Activated naive CD8-positive, alpha-beta T cell treated with anti-CD3 and anti-CD28 coated beads for 36 hours (primary cell): Measurements from ENCODE around the gene MACROD2. TPM values are rescaled to one million over a fixed set of nuclear protein-coding genes. Genes with fewer than 3 reads are reported as not detected.

Source experiments
- DNase-seq: peaks from one replicate; pipeline ENCODE4 v3.0.0; 2021
- H3K27ac Mint-ChIP-seq: one replicate; pipeline ENCODE4 v1.8.0; 2022; ENCODE audit warnings: mild to moderate bottlenecking, moderate library complexity, mixed read lengths
- H3K27me3 Mint-ChIP-seq: one replicate; pipeline ENCODE4 v1.8.0; 2022; ENCODE audit warnings: mild to moderate bottlenecking, mixed read lengths
- H3K36me3 Mint-ChIP-seq: one replicate; pipeline ENCODE4 v1.8.0; 2021; ENCODE audit warnings: mild to moderate bottlenecking, mixed read lengths
- H3K4me1 Mint-ChIP-seq: one replicate; pipeline ENCODE4 v1.8.0; 2021; ENCODE audit warnings: mixed read lengths
- H3K4me3 Mint-ChIP-seq: one replicate; pipeline ENCODE4 v1.8.0; 2022; ENCODE audit warnings: mild to moderate bottlenecking, moderate library complexity, mixed read lengths
- H3K9me3 Mint-ChIP-seq: one replicate; pipeline ENCODE4 v1.8.0; 2022; ENCODE audit warnings: mixed read lengths
- total RNA-seq, 2 experiments: library from RNA; stranded (reverse); gene quantifications; one replicate each; pipeline ENCODE4 v1.2.3, GENCODE V29; 2021

The MACROD2 gene
- total RNA-seq, 2 experiments from 2014 or later: 0.12 to 0.14 TPM

DNA sequence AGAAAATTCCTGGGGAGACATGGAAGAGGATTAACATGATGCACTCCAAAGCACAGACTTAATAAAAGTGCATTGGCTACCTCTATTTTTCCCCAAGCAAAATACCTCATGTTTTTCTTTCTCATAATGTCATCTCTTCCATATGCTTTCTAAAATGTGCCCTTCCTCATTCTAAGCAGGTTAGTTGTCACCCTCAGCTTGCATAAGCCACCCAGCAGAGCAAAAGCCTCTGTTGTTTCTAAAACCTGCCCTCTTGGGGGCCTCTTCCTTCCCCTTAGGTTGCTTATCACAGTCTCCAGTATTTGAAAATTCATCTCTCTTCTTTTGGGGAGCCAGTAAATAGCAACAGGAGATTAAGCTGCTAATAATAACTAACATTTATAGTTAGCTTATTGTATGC, 525.7 kb downstream of the MACROD2 start:
- no peaks in the 10 kb centered on the region for H3K36me3 Mint-ChIP-seq
- H3K4me1 Mint-ChIP-seq: no peaks in the 10 kb centered on the region
- H3K4me3 Mint-ChIP-seq: no peak overlapping the region
- no peaks in the 10 kb centered on the region for H3K27me3 Mint-ChIP-seq
- no peak for DNase-seq
- H3K27ac Mint-ChIP-seq: no peak overlapping the region
- H3K9me3 Mint-ChIP-seq: peaks cover 4% of the 10 kb centered on the region

GRCh38 chr20:14521436-14521835, 526.1 kb downstream of the MACROD2 start:
- Mint-ChIP-seq H3K27me3 (no peaks in the 10 kb centered on the region), H3K4me1 (no peaks in the 10 kb centered on the region), H3K4me3 (no peak overlapping the region), H3K27ac (no peak overlapping the region), H3K36me3 (no peaks in the 10 kb centered on the region), H3K9me3 (peaks cover 4% of the 10 kb centered on the region)
- no peak for DNase-seq

- no peak for DNase-seq
- Mint-ChIP-seq H3K9me3 (peaks cover 2% of the 10 kb centered on the region), H3K4me1 (no peaks in the 10 kb centered on the region), H3K27ac (no peak overlapping the region), H3K4me3 (no peak overlapping the region), H3K27me3 (no peaks in the 10 kb centered on the region), H3K36me3 (no peaks in the 10 kb centered on the region)
Measured at GRCh38 chr20:14522595-14522994, 527.3 kb downstream of the MACROD2 start.

GRCh38 chr20:14523090-14523489, 527.8 kb downstream of the MACROD2 start:
- Mint-ChIP-seq H3K27me3 (no peaks in the 10 kb centered on the region), H3K9me3 (peaks cover 2% of the 10 kb centered on the region), H3K36me3 (no peaks in the 10 kb centered on the region), H3K4me1 (no peaks in the 10 kb centered on the region), H3K27ac (no peak overlapping the region), H3K4me3 (no peak overlapping the region)
- no peak for DNase-seq

DNA sequence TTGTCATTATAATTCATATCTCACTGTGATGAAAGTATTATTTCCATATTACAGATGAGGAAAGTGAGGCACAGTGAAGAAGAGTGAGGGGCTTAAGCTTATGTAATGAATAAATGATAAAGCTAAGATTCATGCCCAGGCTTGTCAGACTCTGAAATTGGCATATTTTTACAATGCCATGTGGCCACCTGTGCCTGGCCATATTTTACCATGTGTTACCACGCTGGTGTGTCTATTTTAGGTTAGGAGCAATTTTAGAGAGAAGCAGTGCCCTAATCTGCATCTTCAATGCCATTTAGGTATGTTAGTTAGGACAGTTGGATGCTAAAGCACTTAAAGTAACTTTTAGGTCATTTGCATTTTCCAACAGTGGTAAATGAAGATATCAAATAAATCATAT, 530.1 kb downstream of the MACROD2 start:
- Mint-ChIP-seq H3K27me3 (no peaks in the 10 kb centered on the region), H3K4me3 (no peak overlapping the region), H3K4me1 (no peaks in the 10 kb centered on the region), H3K36me3 (no peaks in the 10 kb centered on the region), H3K9me3 (peaks cover 5% of the 10 kb centered on the region), H3K27ac (no peak overlapping the region)
- no peak for DNase-seq

DNA sequence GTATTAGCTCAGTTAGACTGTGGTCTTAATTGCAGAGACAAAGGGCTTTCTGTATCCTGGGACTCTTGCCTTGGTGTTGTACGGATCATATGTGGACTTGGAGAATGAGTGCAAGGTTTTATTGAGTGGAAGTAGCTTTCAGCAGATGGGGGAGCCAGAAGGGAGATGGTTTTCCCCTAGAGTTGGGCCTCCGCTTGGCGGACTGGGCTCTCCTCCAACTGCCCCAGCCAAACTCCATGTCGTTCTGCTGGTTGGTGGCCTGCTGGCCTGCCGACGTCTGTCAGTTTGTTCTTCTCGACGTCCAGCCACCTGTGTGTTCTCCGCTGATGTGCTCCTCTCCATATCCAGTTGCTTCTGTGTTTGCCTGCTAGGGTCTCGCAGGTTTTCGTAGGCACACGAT, 531.6 kb downstream of the MACROD2 start:
- Mint-ChIP-seq H3K4me1 (no peaks in the 10 kb centered on the region), H3K36me3 (no peaks in the 10 kb centered on the region), H3K4me3 (no peak overlapping the region), H3K27ac (no peak overlapping the region), H3K9me3 (peaks cover 5% of the 10 kb centered on the region), H3K27me3 (no peaks in the 10 kb centered on the region)
- no peak for DNase-seq

DNA sequence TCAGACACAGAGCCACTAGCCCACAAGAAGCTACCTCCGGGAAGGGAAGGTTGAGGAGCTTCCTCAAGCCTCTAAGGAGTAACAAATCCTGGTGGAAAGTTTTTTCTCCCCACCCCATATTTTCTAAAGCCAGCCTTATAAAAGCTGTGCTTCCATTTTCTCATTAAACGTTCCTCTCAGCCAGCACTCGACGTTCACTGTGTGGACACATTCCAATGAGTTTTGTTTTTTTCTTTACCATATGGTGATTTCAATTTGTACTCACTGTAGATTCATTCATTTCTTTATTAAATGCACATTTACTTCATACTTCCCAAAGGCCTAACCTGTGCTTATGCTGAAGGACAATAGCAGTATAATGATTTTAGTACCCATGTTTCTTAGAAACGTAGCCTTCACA, 536.5 kb downstream of the MACROD2 start:
- Mint-ChIP-seq H3K9me3 (peaks cover 3% of the 10 kb centered on the region), H3K36me3 (no peaks in the 10 kb centered on the region), H3K27ac (no peak overlapping the region), H3K4me3 (no peak overlapping the region), H3K27me3 (no peaks in the 10 kb centered on the region), H3K4me1 (no peaks in the 10 kb centered on the region)
- no peak for DNase-seq

DNA sequence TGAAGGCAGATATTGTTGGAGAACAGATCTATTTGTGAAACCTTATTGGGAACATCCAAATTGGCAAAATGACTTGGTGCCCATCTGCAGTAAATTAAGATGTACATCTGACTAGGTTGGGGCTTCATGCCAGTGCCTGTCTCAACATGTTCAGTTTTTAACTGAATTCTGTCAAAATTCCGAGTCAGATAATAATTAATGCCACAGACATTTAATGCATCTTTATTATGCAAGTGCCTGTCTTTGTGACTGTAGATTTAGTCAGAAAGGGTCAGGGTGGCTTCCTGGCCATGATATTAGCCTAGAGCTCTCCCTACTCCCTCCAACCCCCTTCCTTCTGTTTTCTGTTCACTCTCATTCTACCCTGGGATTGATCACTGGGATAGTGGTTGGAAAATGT, 541.4 kb downstream of the MACROD2 start:
- Mint-ChIP-seq H3K9me3 (peaks cover 2% of the 10 kb centered on the region), H3K4me1 (no peaks in the 10 kb centered on the region), H3K27me3 (no peaks in the 10 kb centered on the region), H3K4me3 (no peak overlapping the region), H3K27ac (no peak overlapping the region), H3K36me3 (no peaks in the 10 kb centered on the region)
- DNase-seq: no peak

DNA sequence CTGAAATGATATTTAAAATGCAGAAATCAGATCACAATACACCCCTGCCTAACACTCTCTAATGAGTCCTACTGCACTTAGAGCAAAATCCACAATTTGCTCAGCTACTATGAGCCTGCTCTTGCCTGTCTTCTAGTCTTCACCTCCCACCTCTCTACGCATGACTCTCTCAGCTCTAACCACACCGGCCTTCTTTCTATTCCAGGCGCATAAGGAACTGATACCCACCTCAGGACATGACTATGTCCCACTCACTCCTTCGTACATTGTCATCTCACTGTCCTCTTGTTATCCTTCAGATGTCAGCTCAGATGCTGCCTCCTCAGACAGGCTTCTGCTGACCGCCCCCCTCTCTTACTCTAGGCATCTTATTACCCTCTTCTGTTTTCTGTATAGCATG, 543.1 kb downstream of the MACROD2 start:
- Mint-ChIP-seq H3K9me3 (peaks cover 2% of the 10 kb centered on the region), H3K27me3 (no peaks in the 10 kb centered on the region), H3K4me3 (no peak overlapping the region), H3K36me3 (no peaks in the 10 kb centered on the region), H3K4me1 (no peaks in the 10 kb centered on the region), H3K27ac (no peak overlapping the region)
- no peak for DNase-seq

- Mint-ChIP-seq H3K27me3 (no peaks in the 10 kb centered on the region), H3K4me3 (no peak overlapping the region), H3K36me3 (no peaks in the 10 kb centered on the region), H3K9me3 (no peaks in the 10 kb centered on the region), H3K4me1 (no peaks in the 10 kb centered on the region), H3K27ac (no peak overlapping the region)
- DNase-seq: no peak
Measured at GRCh38 chr20:14543040-14543439, 547.7 kb downstream of the MACROD2 start.

DNA sequence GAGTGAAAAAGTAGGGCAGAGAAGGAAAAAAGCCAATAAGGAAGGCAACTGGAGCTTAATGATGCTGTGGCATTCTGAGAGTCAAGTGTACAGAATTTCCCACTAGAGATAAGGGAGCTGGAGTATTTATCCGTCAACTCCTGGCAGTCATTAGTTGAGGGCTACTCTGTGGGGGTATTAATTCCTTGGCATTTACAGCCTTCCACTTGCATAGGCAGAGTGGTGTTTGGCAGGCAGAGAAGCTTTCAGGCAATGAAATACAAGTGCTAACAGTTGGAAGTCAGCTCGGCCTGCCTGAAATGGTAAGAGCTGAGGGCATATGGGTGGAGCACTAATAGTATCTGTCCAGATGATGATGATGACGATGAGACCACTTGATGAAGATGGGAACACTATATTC, 549.4 kb downstream of the MACROD2 start:
- no peak overlapping the region for H3K27ac Mint-ChIP-seq
- no peaks in the 10 kb centered on the region for H3K9me3 Mint-ChIP-seq
- no peak overlapping the region for H3K4me3 Mint-ChIP-seq
- DNase-seq: no peak
- no peaks in the 10 kb centered on the region for H3K36me3 Mint-ChIP-seq
- H3K4me1 Mint-ChIP-seq: no peaks in the 10 kb centered on the region
- H3K27me3 Mint-ChIP-seq: no peaks in the 10 kb centered on the region

- Mint-ChIP-seq H3K27me3 (no peaks in the 10 kb centered on the region), H3K36me3 (no peaks in the 10 kb centered on the region), H3K4me3 (no peak overlapping the region), H3K9me3 (peaks cover 2% of the 10 kb centered on the region), H3K4me1 (no peaks in the 10 kb centered on the region), H3K27ac (no peak overlapping the region)
- no peak for DNase-seq
Measured at GRCh38 chr20:14550655-14551054, 555.3 kb downstream of the MACROD2 start.

DNA sequence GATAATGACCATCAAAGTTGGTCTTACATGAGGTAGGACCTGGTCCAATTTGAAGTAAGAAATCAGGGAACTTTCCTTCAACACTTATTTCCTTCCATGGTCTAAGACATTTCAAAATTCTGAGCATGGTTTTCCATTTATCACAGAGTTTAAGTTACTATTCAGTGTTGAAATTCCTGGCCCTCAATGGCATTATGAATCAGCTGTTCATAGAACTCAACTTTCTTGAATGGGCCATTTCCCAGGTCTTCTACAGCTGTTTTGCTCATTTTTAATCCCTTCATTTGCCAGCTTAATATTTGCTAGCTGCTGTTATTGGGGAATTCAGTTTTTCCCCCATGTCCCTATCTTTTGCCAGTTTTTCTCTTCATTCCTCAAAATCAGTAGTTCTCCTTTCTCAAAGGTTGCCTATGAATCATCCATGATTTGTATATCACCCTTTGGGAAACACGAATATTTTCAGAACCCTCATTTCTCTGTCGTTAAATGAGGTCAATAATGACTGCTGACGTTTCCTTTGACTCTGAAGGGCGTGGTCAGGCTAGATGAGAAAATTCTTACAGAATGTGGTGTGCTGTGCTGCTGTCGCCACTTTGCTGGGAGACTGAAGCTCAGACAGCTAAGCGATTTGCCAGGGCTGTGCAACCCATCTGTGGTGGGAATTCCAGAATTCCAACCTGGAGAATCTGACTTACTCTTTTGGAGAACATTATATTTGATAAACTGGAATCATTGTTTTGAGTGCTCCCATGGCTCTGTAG, 558.6 kb downstream of the MACROD2 start:
- no peak for DNase-seq
- Mint-ChIP-seq H3K27ac (no peak overlapping the region), H3K27me3 (no peaks in the 10 kb centered on the region), H3K4me3 (no peak overlapping the region), H3K4me1 (no peaks in the 10 kb centered on the region), H3K9me3 (peaks cover 4% of the 10 kb centered on the region), H3K36me3 (no peaks in the 10 kb centered on the region)

DNA sequence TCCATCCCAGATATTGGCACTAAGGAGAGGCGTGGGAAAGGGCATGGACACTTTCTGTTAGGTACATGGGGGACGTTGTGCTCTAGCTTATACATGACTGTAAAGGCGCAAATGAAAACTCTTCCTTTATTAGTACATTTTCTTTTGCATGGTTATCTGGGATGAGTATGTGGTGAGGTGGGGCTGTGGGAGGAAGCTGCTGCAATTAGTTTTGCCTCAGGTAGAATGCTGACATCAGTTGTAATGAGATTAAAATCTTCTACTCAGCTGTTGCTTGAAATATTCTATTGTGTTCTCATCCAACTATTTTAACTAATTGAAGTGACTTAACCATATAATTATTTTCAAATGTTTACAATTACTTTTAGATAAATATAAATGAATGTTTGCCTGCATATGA, 560.4 kb downstream of the MACROD2 start:
- Mint-ChIP-seq H3K9me3 (peaks cover 2% of the 10 kb centered on the region), H3K4me3 (no peak overlapping the region), H3K27ac (no peak overlapping the region), H3K27me3 (no peaks in the 10 kb centered on the region), H3K4me1 (no peaks in the 10 kb centered on the region), H3K36me3 (no peaks in the 10 kb centered on the region)
- no peak for DNase-seq

DNA sequence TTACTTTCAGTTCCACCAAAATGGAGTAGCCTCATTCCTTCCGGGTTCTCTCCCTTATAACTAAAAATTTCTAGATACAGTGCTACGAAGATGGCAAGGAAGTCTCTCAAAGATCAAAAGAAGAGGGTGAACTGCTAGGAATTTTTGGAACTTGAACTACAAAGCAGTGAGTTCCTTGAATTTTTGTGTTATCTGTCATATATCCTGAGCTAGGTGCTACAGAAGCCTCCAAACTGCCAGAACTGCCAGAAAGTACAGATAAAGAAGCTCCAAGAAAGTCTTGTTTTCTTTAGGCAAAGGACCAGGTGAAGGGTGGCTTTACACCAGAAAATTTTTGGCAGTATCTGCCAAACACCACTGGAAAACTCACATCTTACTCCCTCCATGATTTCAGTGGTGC, 560.9 kb downstream of the MACROD2 start:
- Mint-ChIP-seq H3K4me1 (no peaks in the 10 kb centered on the region), H3K27ac (no peak overlapping the region), H3K36me3 (no peaks in the 10 kb centered on the region), H3K9me3 (peaks cover 2% of the 10 kb centered on the region), H3K27me3 (no peaks in the 10 kb centered on the region), H3K4me3 (no peak overlapping the region)
- no peak for DNase-seq

DNA sequence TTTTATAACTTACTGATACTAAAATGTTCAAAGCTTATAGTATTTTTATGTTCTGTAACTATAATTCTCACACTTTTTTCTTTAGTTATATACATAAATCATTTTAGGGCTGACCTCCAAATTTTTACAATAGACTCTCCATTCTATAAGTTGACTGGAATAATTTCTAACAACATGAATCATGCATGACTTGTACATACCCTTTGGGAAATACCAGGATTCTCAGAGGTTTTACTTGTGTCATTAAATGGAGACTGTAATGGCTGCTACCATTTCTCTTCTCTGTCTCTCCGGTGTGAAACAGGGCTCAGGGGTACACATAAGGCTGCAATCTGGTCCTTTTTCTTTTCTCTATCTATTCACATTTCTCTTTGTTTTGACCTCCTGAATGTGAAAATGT, 564.3 kb downstream of the MACROD2 start:
- H3K27ac Mint-ChIP-seq: no peak overlapping the region
- H3K9me3 Mint-ChIP-seq: peaks cover 3% of the 10 kb centered on the region
- no peaks in the 10 kb centered on the region for H3K27me3 Mint-ChIP-seq
- no peak for DNase-seq
- no peak overlapping the region for H3K4me3 Mint-ChIP-seq
- H3K36me3 Mint-ChIP-seq: no peaks in the 10 kb centered on the region
- H3K4me1 Mint-ChIP-seq: no peaks in the 10 kb centered on the region
